Duodenal mucosa (tissue), 2 donors: ENCODE results near the gene GRAMD4.

Source experiments
- H3K27ac ChIP-seq: one replicate; pipeline ENCODE4 v1.7.0; 2013; ENCODE audit warnings: low read depth, low read length
- H3K27me3 ChIP-seq, 2 donors: one replicate each; pipeline ENCODE4 v1.7.0; 2013; ENCODE audit warnings: low read length in 2 of 2, control low read depth in 1 of 2; ENCODE audit not compliant: insufficient read depth in 2 of 2, control insufficient read depth in 1 of 2
- H3K36me3 ChIP-seq, 2 donors: one replicate each; pipeline ENCODE4 v1.7.0; 2013; ENCODE audit warnings: low read length in 2 of 2, control low read depth in 1 of 2; ENCODE audit not compliant: insufficient read depth in 2 of 2, control insufficient read depth in 1 of 2
- H3K4me1 ChIP-seq, 2 donors: one replicate each; pipeline ENCODE4 v1.7.0; 2013; ENCODE audit warnings: low read length in 2 of 2, control low read depth in 1 of 2; ENCODE audit not compliant: insufficient read depth in 2 of 2, control insufficient read depth in 1 of 2
- H3K4me3 ChIP-seq, 2 donors: one replicate each; pipeline ENCODE4 v1.7.0; 2013; ENCODE audit warnings: low read length in 2 of 2, low read depth in 1 of 2
- H3K9ac ChIP-seq, 2 donors: one replicate each; pipeline ENCODE4 v1.7.0; 2013; ENCODE audit warnings: low read length in 2 of 2, low read depth in 1 of 2
- H3K9me3 ChIP-seq, 2 donors: one replicate each; pipeline ENCODE4 v1.7.0; 2013; ENCODE audit warnings: low read length in 2 of 2, control low read depth in 1 of 2; ENCODE audit not compliant: control insufficient read depth in 1 of 2

Gene GRAMD4

GRCh38 chr22:46576556-46577367 is 43.4 kb upstream of the GRAMD4 start:
- Histone ChIP-seq H3K4me1 (peaks cover 68 to 74% of the 10 kb centered on the region in 2 donors), H3K36me3 (no peaks in the 10 kb centered on the region), H3K9me3 (peaks cover 5% of the 10 kb centered on the region in 2 donors), H3K4me3 (peak overlapping the region; percentile 57 to 85), H3K27ac (peak overlapping the region; percentile 45), H3K9ac (peak overlapping the region; percentile 56 to 70), H3K27me3 (no peaks in the 10 kb centered on the region)

GRCh38 chr22:46577368-46578249 is 42.6 kb upstream of the GRAMD4 start:
- Histone ChIP-seq H3K4me3 (peak overlapping the region; percentile 80 to 85), H3K36me3 (no peaks in the 10 kb centered on the region), H3K9me3 (no peaks in the 10 kb centered on the region), H3K27ac (peak overlapping the region; percentile 86), H3K27me3 (no peaks in the 10 kb centered on the region), H3K9ac (peak overlapping the region; percentile 87 to 92), H3K4me1 (peaks cover 76 to 82% of the 10 kb centered on the region in 2 donors)

- H3K9me3 ChIP-seq: no peaks in the 10 kb centered on the region
- peaks cover 77 to 84% of the 10 kb centered on the region in 2 donors for H3K4me1 ChIP-seq
- H3K27me3 ChIP-seq: no peaks in the 10 kb centered on the region
- peak overlapping the region; percentile 80 to 85 for H3K4me3 ChIP-seq
- peak overlapping the region; percentile 86 for H3K27ac ChIP-seq
- H3K36me3 ChIP-seq: no peaks in the 10 kb centered on the region
- peak overlapping the region; percentile 87 to 92 for H3K9ac ChIP-seq
Measured at GRCh38 chr22:46578251-46578823, 41.8 kb upstream of the GRAMD4 start.

- Histone ChIP-seq H3K9ac (peak overlapping the region; percentile 87 to 92), H3K27me3 (no peaks in the 10 kb centered on the region), H3K9me3 (no peaks in the 10 kb centered on the region), H3K36me3 (no peaks in the 10 kb centered on the region), H3K4me1 (peaks cover 77 to 82% of the 10 kb centered on the region in 2 donors), H3K4me3 (peak overlapping the region; percentile 80 to 85), H3K27ac (peak overlapping the region; percentile 86)
Measured at GRCh38 chr22:46578824-46579561, 41.2 kb upstream of the GRAMD4 start.

GRCh38 chr22:46579751-46580449 is 40.3 kb upstream of the GRAMD4 start:
- H3K9ac ChIP-seq: peak overlapping the region; percentile 87 to 92
- peak overlapping the region; percentile 86 for H3K27ac ChIP-seq
- no peaks in the 10 kb centered on the region for H3K27me3 ChIP-seq
- H3K4me1 ChIP-seq: peaks cover 74 to 83% of the 10 kb centered on the region in 2 donors
- peak overlapping the region; percentile 80 to 85 for H3K4me3 ChIP-seq
- no peaks in the 10 kb centered on the region for H3K36me3 ChIP-seq
- no peaks in the 10 kb centered on the region for H3K9me3 ChIP-seq

- H3K4me1 ChIP-seq: peaks cover 70 to 80% of the 10 kb centered on the region in 2 donors
- H3K27ac ChIP-seq: peak overlapping the region; percentile 75
- peak overlapping the region in 1 of 2 donors; percentile 49 for H3K4me3 ChIP-seq
- H3K27me3 ChIP-seq: no peaks in the 10 kb centered on the region
- no peaks in the 10 kb centered on the region for H3K36me3 ChIP-seq
- peak overlapping the region; percentile 63 to 69 for H3K9ac ChIP-seq
- H3K9me3 ChIP-seq: no peaks in the 10 kb centered on the region
Measured at GRCh38 chr22:46580940-46581537, 39.1 kb upstream of the GRAMD4 start.

- Histone ChIP-seq H3K36me3 (no peaks in the 10 kb centered on the region), H3K27ac (peak overlapping the region; percentile 75), H3K9me3 (no peaks in the 10 kb centered on the region), H3K4me1 (peaks cover 71 to 83% of the 10 kb centered on the region in 2 donors), H3K27me3 (no peaks in the 10 kb centered on the region), H3K9ac (peak overlapping the region; percentile 63 to 69), H3K4me3 (peak overlapping the region in 1 of 2 donors; percentile 49)
Measured at GRCh38 chr22:46581538-46582244, 38.5 kb upstream of the GRAMD4 start.

- Histone ChIP-seq H3K9me3 (no peaks in the 10 kb centered on the region), H3K36me3 (no peaks in the 10 kb centered on the region), H3K9ac (peak overlapping the region; percentile 63 to 69), H3K4me3 (peak overlapping the region; percentile 41 to 42), H3K4me1 (peaks cover 78 to 90% of the 10 kb centered on the region in 2 donors), H3K27ac (peak overlapping the region; percentile 75), H3K27me3 (no peaks in the 10 kb centered on the region)
Measured at GRCh38 chr22:46582281-46582933, 37.8 kb upstream of the GRAMD4 start.
